IPS-18a (cell line): ENCODE results near the gene TECTA.

ENCODE experiments used
- H3K27ac ChIP-seq: one replicate; pipeline ENCODE4 v1.5.1; 2013; ENCODE audit warnings: low read length
- H3K27me3 ChIP-seq: one replicate; pipeline ENCODE4 v1.6.1; 2013; ENCODE audit warnings: mild to moderate bottlenecking, low read length; ENCODE audit not compliant: control insufficient read depth, insufficient read depth
- H3K36me3 ChIP-seq: one replicate; pipeline ENCODE4 v1.6.1; 2013; ENCODE audit warnings: low read depth, low read length; ENCODE audit not compliant: control insufficient read depth
- H3K4me1 ChIP-seq: one replicate; pipeline ENCODE4 v1.6.1; 2013; ENCODE audit warnings: low read depth, low read length; ENCODE audit not compliant: control insufficient read depth
- H3K4me3 ChIP-seq: one replicate; pipeline ENCODE4 v1.5.1; 2013; ENCODE audit warnings: low read length
- H3K9ac ChIP-seq: one replicate; pipeline ENCODE4 v1.6.1; 2013; ENCODE audit warnings: mild to moderate bottlenecking, low read length, moderate library complexity
- H3K9me3 ChIP-seq: one replicate; pipeline ENCODE4 v1.6.1; 2013; ENCODE audit warnings: low read depth, low read length; ENCODE audit not compliant: control insufficient read depth

The TECTA gene

DNA sequence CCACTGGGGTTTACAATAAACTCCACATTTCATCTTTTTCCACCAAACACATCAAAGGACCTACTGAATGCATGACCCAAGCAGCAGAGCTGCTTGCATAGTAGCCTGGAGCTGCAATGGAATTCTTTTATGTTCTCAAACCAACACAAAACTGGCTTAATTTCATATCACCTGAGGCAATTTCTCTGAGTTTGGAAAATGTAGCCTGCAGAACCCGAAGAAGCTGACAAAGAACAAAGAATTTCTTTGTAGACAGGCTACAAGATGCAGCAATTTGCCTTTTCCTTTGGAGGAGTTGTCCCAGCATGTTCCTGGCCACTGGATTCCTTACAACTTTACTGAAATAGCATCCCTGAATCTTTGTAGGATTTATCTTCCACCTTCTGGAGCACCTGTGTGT, 5.5 kb upstream of the TECTA start:
- no peak overlapping the region for H3K9ac ChIP-seq
- peaks cover 3% of the 10 kb centered on the region for H3K4me1 ChIP-seq
- H3K27me3 ChIP-seq, result no peaks in the 10 kb centered on the region
- H3K36me3 ChIP-seq, result no peaks in the 10 kb centered on the region
- H3K9me3 ChIP-seq, result no peaks in the 10 kb centered on the region
- H3K27ac ChIP-seq, result no peak overlapping the region
- no peak overlapping the region for H3K4me3 ChIP-seq

GRCh38 chr11:121099364-121099763, 1.7 kb upstream of the TECTA start:
- no peaks in the 10 kb centered on the region for H3K27me3 ChIP-seq
- H3K4me3 ChIP-seq, result no peak overlapping the region
- H3K9ac ChIP-seq, result no peak overlapping the region
- H3K4me1 ChIP-seq, result peaks cover 16% of the 10 kb centered on the region
- no peaks in the 10 kb centered on the region for H3K9me3 ChIP-seq
- no peaks in the 10 kb centered on the region for H3K36me3 ChIP-seq
- H3K27ac ChIP-seq, result no peak overlapping the region

GRCh38 chr11:121099885-121100284, 1.2 kb upstream of the TECTA start:
- no peak overlapping the region for H3K9ac ChIP-seq
- no peaks in the 10 kb centered on the region for H3K9me3 ChIP-seq
- no peak overlapping the region for H3K4me3 ChIP-seq
- H3K36me3 ChIP-seq, result no peaks in the 10 kb centered on the region
- peaks cover 16% of the 10 kb centered on the region for H3K4me1 ChIP-seq
- no peaks in the 10 kb centered on the region for H3K27me3 ChIP-seq
- H3K27ac ChIP-seq, result no peak overlapping the region

DNA sequence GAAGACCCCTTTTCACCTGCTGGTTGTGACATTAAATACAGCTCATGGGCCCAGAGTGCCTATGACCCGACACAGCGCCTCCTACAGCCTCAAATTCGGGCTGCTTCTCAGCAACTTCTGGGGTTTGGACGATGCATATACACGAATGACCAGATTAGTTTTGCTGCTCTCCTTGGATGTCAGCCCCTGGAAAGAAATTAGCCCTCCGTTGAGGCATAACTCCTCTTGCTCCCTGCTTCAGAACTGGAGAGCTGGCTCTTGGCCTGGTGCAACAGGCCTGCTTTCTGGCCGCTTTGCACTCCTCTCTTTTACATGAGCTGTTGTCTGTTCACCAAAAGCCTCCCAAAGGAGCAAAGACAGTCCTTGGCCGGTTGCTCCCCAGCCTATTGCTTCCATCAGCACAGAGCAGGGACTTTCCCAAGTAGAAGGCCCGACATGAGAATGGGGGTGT, 3.3 kb downstream of the TECTA start:
- Histone ChIP-seq H3K27ac (no peak overlapping the region), H3K36me3 (no peaks in the 10 kb centered on the region), H3K27me3 (no peaks in the 10 kb centered on the region), H3K9me3 (no peaks in the 10 kb centered on the region), H3K4me3 (no peak overlapping the region), H3K9ac (no peak overlapping the region), H3K4me1 (peaks cover 16% of the 10 kb centered on the region)

DNA sequence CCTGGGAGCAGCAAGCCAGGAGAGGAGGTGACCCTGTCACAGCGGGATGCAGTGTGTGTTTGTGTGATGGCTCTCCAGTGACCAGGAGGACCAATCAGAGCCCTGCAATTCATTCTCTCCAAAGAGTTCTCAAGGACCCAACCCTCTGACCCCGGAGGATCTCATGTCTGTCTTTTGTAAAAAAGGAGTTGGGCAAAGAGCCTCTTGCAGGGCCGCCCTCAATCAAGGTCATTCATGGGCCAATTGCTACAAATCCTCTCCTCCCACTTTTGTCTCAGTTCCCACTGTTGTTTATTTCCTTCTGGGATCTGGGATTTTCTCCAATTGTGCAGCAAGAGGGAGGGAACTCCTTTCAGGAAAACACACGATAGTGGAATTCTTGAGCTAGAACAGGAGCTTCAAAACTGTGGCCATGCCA, 4.0 kb downstream of the TECTA start:
- Histone ChIP-seq H3K36me3 (no peaks in the 10 kb centered on the region), H3K9ac (no peak overlapping the region), H3K27ac (no peak overlapping the region), H3K4me1 (peaks cover 16% of the 10 kb centered on the region), H3K27me3 (no peaks in the 10 kb centered on the region), H3K4me3 (no peak overlapping the region), H3K9me3 (no peaks in the 10 kb centered on the region)

DNA sequence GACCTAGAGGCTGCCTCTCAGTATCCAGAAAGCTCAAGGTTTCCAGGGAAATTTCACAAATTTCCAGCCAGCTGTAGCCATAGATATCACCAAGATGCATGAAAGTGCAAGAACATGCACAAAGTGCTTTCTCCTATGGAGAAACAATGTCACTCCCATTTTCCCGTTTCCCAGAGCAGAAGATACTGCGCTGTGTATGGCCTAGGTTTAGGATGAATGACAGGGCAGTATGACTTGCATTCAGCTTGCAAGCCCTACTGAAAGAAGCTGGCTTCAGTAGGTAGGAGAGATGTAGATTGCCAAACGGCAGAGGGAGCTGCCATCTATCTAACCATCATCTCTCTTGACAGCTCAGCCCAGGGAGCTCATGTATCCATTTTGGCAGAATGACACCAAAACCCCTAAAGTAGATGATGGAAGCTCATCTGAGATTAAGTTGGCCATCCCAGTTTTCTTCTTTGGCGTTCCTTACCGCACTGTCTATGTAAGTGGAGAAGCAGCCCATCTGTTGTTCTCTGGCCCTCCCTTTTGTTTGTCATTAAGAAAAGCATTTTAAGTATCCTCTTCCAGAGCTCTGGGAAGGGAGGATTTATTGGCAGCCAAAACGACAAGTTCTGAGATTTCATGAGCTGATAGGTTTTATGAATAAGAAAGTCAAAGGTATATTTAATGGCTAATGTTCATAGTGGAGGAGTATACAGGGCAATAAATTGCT, 4.6 kb downstream of the TECTA start:
- H3K27ac ChIP-seq, result no peak overlapping the region
- H3K36me3 ChIP-seq, result no peaks in the 10 kb centered on the region
- H3K27me3 ChIP-seq, result no peaks in the 10 kb centered on the region
- H3K4me3 ChIP-seq, result no peak overlapping the region
- H3K9ac ChIP-seq, result no peak overlapping the region
- peaks cover 12% of the 10 kb centered on the region for H3K4me1 ChIP-seq
- H3K9me3 ChIP-seq, result no peaks in the 10 kb centered on the region

DNA sequence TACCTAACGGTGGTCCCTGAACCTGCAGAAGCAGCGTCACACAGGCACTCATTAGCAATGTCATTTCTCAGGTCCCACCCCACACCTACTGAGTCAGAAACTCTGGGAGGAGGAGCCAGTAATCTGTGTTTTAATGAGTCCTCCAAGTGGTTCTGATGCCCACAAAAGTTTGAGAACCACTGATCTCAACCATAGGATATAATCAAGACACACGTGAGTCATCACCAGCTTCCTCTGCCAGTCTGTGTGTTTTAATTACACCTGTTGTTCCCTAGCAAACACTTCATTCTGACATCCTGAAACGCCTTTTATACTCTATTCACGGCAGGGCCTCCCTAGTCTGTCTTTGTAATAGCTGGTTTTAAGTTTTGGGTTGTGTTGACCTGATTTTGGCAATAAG, 5.8 kb downstream of the TECTA start:
- Histone ChIP-seq H3K27me3 (no peaks in the 10 kb centered on the region), H3K4me1 (peaks cover 6% of the 10 kb centered on the region), H3K36me3 (no peaks in the 10 kb centered on the region), H3K27ac (no peak overlapping the region), H3K9ac (no peak overlapping the region), H3K4me3 (no peak overlapping the region), H3K9me3 (no peaks in the 10 kb centered on the region)

- no peak overlapping the region for H3K27ac ChIP-seq
- no peaks in the 10 kb centered on the region for H3K27me3 ChIP-seq
- H3K9me3 ChIP-seq, result no peaks in the 10 kb centered on the region
- no peak overlapping the region for H3K4me3 ChIP-seq
- no peak overlapping the region for H3K9ac ChIP-seq
- H3K36me3 ChIP-seq, result no peaks in the 10 kb centered on the region
- H3K4me1 ChIP-seq, result no peaks in the 10 kb centered on the region
Observed at GRCh38 chr11:121108413-121108812, 7.4 kb downstream of the TECTA start.

GRCh38 chr11:121109471-121109870, 8.4 kb downstream of the TECTA start:
- Histone ChIP-seq H3K36me3 (no peaks in the 10 kb centered on the region), H3K9me3 (no peaks in the 10 kb centered on the region), H3K27ac (no peak overlapping the region), H3K9ac (no peak overlapping the region), H3K4me1 (no peaks in the 10 kb centered on the region), H3K27me3 (no peaks in the 10 kb centered on the region), H3K4me3 (no peak overlapping the region)

DNA sequence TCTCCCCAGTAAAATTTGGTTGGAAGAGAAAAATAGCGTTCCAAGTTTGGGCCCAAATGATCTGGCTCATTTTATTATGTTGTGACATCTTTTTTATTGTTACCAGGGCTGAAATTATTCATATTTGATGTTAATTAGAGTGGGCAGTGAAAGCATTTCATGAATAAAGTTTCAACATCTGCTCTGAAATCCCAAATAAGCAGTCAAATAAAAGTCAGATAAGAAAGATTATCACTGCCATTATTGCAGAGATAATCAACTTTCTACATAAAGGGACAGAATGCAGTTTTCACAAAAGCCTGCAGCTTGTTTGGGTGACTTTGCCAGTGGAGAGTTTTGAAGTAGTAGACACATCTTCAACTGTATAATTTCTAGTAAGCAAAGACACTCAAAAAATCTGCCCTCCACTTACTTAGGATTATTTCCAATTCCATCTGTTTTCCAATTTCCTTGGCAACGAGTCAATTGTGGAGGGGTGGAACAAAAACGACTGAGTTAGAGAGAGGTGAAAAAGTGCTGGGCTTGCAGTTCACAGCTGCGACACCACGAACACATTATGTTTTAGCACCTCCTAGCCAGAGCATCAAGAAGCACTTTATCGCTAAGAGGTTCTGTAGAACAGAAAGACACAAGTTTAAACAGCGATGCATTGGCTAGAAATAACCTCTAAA, 9.0 kb downstream of the TECTA start:
- H3K4me1 ChIP-seq, result no peaks in the 10 kb centered on the region
- H3K36me3 ChIP-seq, result no peaks in the 10 kb centered on the region
- no peaks in the 10 kb centered on the region for H3K9me3 ChIP-seq
- no peak overlapping the region for H3K9ac ChIP-seq
- no peak overlapping the region for H3K27ac ChIP-seq
- no peaks in the 10 kb centered on the region for H3K27me3 ChIP-seq
- no peak overlapping the region for H3K4me3 ChIP-seq

GRCh38 chr11:121110871-121111724, 10.1 kb downstream of the TECTA start:
- no peak overlapping the region for H3K27ac ChIP-seq
- H3K36me3 ChIP-seq, result no peaks in the 10 kb centered on the region
- H3K9ac ChIP-seq, result no peak overlapping the region
- H3K27me3 ChIP-seq, result no peaks in the 10 kb centered on the region
- no peaks in the 10 kb centered on the region for H3K4me1 ChIP-seq
- H3K4me3 ChIP-seq, result no peak overlapping the region
- H3K9me3 ChIP-seq, result no peaks in the 10 kb centered on the region
